Measurements from ENCODE around the gene OR1I1.

- TF ChIP-seq TCF12 (IDR thresholded peaks at IDR 0.05; ENCODE audit: low read depth) (no peak), TAF1 (IDR thresholded peaks at IDR 0.05; ENCODE audit: low read depth) (no peak), USF1 (IDR thresholded peaks at IDR 0.05) (no peak), CEBPB (IDR thresholded peaks at IDR 0.05) (no peak), RAD21 (IDR thresholded peaks at IDR 0.05; ENCODE audit: low read depth) (no peak), EP300 (IDR thresholded peaks at IDR 0.05; ENCODE audit: borderline replicate concordance) (no peak)
These were observed 48.0 kb downstream of the OR1I1 start for GRCh38 chr19:15129856-15130585.

Measured in Ishikawa (cell line).